HG03108 (cell line): ENCODE results near the gene GNG7.

Source experiments
- ATAC-seq: cut with Tn5 transposase; IDR thresholded peaks from one replicate; pipeline ENCODE4 v1.9.1; 2021; ENCODE audit warnings: moderate library complexity; ENCODE audit not compliant: unreplicated experiment

GNG7 gene

DNA sequence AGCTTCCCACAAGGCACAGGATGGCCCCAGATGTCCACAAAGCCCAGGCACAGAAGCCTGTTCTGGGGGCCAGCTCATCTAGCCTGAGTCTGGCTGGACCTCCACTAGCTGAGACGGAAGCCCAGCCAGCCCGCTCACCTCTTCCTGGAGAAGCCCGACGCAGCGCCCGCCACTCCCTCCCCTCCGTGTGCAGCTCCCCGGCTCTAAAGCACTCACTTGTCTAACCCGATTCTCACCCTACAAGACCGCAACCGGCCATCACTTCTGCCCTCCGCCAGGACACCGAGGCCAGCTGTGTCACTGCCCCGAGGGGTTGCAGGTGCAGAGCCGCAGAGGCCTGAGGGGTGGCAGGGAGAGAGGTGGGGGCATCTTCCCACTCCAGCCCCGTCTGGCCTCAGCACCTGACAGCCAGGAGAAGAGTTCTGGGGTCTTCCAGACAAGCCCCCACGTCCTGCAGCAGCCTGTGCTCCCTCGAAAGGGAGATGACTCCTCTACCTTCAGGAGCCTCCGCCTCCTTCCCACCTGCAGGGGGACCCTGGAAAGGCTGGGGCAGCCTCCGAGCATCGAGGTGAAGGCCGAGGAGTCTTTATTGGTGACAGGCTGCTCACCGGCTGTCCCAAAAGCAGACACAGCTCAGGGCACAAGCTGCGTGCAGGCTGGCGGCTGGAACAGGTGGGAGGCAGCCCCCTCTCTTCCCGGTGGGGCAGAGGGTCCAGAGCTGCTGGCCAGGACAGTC, 24.6 kb upstream of the GNG7 start:
- ATAC-seq: no peak

DNA sequence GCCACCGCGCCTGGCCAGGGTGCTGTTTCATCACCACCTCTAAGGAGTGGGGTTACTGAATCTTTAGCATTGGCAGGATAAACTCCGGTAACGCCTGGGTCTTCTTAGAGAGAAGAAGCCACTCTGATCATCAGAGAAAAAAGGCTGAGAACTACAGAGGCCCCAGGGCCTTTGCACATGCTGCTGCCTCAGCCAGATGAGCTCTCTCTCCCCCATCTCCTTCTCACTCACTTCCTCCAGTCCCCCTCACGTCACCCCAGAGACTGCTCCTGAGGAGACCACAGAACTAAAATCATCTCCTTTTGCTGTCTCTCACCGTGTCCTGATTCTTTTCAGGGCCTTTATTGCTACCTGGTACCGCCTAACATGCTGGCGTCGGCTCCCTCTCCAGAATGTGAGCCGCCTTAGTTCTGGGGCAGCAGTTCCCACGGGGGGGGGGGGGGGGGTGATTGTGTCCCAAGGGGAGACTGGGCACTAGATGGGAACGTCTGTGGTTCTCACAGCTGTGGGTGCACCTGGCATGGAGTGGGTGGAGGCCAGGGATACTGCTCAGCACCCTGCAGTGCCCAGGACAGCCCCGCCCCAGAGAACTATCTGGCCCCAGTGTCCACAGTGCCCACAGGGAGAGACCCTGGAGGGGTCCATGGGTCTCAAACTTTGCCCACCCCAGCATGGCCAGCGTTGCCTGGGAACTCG, 23.8 kb upstream of the GNG7 start:
- ATAC-seq: no peak

DNA sequence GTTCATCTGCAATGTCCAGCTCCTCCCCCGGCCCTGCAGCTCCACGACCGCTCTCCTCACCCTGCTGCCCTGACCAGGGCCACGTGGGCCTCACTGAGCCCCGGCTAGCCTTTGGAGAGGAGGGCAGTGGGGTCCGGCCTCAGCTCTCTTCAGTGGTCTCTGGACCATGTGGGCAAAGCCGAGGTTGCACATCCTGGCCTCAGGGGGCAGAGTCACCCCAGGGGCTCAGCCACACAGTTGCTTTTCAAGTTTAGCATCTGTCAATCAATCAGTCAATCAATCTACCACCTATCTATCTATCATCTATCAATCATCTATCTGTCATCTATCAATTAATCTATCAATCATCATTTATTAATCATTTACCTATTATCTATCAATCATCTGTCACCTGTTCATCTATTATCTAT, 21.7 kb upstream of the GNG7 start:
- ATAC-seq: no peak

DNA sequence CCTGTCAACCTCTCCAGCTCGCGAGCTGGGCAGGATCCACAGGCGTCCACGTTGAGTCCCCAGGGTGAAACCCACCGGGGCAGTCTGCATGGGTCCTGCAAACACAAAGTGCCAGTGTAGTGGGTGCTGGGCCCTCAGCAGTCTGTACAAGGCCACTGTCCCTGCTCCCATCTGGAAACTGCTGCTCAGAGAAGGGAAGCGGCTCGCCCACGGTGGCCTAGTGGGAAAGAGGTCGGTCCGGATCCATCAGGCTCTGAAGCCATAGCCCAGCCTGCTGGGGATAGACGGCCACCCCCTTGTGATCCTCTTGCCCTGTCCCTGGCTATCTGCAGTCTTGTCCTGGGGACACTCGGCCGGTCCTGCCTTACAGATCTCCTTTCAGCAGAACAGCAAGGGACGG, 21.3 kb upstream of the GNG7 start:
- ATAC-seq: no peak

DNA sequence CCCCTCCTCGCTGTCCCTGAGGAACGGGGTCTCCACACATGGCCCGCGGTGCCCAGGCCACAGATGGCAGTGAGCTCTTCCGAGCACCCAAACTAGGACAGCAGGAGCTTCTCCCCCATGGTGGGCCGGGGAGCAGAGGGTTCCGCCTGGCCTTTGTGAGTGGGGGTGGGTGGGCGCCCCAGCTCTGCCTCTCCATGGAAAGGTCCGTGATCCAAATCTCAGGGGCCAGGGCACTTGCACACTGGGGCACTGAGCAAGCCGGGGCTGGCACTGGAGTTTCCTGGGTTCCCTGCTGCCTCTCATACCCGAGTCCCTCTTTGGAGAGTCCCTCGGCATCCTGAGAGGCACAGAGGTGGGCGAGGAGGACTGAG, 20.8 kb upstream of the GNG7 start:
- ATAC-seq: no peak

DNA sequence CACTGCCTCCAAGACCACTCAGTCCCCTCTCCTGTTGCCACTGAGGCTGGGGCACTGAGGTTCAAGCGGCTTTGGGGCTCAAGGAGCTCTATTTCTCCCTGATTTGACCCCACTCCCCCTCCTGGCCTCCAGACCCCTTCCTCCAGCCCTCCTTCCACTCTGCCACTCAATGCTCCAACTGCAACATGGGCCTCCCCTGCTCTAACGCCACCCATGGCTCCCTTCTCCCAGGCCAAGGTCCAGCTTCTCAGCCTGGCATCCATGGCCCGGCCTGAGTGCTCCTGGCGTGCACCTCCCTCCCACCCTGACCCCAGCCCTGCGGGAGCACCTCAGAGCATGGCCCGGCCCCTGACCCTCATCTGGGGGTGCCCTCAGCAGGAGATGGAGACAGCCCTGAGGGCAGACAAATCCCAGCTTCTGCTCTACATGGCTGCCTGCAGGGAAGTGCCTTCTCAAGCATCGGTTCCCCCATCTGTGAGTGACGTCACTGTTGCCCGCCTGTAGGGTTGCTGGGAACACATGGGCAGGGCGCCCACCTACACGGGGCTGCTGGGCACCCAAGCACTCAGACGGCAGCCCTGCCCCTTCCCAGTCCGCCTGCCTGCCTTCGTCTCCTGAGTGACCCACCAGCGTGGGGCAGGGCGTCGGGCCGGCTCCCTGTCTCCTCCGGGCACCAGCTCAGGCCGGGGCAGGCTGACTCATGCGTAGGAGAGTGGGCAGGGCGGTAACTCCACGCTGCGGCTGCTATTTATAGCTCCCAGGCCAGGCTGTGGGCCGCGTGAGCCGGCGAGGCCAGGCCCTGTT, 20.2 kb upstream of the GNG7 start:
- no peak for ATAC-seq

DNA sequence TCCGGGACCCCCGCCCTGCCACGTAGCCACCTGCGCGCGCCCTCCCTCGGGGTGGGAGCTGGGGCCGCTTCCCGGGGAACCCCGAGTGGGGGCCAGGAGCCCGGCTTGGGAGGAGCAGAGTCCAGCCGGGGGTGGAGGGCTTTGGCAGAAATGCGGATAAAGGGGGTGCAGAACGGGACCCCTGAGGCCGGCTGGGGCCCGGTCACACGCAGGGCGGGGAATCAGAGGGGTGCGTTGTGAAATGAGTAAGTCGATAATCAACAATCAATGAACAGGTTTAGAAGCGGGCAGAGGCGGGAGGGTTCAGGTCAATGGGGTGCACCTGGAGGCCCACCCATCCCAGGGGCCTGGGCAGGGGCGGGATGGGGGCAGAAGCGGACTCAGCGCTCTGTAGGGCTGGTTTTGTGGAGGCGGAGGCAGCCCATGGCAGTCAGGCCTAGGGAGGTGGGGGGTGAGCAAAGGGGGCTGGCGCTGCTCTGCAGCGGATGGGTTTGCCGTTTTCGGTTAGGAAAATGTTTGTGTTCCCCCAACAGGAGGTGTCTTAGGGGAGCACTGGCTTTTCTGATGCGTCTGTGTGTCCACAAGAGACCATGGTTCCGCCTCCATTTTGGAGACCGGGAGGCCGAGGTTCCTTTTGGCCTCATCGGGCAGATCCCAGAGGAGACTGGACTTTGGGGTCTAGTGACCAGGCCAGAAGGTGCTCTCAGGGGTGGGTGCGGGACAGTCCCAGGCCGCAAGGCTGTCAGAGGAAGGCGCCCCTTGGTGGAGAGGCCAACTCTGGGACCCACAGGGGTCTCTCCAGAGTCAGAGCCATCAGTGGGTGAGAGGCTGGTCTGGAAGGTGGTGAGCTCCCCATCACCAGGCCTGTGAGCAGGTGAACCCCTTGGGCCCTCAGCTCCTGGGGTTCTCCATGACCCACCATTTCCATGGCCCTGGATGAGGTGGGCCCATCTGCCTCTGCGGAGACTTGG, 19.4 kb upstream of the GNG7 start:
- no peak for ATAC-seq

DNA sequence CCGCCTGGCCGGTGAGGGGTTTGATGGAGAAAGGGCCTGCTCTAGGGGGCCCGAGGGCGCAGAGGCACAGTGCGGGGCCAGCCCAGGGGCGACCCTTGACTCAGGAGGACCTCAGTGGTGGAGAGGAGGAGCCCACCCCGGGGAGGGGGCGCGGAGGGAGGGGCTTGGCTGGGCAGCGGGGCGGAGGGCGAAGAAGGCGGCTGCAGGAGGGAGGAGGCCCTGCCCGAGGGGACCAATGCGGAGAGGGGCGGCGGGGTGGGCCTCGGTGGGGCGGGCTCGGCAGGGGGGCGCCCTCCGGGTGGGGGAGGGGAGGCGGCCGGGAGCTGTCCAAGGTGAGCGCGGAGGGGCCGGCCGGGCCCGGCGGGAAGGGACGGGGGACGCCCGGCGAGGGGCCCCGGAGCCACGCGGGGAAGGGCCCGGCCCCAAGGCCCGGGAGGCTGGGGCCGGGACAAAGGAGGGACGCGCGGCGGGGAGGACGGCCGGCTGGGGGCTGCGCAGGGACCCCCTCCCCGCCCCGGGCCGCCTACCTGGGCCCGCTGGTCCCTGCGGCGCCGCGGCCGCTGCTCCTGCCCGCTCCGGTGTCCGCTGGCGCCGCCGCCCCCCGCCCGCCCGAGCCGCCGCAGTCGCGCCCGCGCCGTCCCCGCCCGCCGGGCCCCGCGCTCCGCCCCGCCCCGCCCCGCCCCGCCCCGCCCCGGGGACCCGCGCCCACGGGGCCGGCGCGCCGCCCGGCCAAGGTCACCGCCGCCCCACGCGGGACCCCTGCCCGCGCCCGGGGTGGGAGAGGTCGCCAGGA, 18.5 kb upstream of the GNG7 start, which contains the start of gene DIRAS1:
Gene DIRAS1 (minus strand): TSS at position 596 of the 793 bp plus-strand sequence. CDS start 3,566 bp downstream, outside the sequence.
- no peak for ATAC-seq

DNA sequence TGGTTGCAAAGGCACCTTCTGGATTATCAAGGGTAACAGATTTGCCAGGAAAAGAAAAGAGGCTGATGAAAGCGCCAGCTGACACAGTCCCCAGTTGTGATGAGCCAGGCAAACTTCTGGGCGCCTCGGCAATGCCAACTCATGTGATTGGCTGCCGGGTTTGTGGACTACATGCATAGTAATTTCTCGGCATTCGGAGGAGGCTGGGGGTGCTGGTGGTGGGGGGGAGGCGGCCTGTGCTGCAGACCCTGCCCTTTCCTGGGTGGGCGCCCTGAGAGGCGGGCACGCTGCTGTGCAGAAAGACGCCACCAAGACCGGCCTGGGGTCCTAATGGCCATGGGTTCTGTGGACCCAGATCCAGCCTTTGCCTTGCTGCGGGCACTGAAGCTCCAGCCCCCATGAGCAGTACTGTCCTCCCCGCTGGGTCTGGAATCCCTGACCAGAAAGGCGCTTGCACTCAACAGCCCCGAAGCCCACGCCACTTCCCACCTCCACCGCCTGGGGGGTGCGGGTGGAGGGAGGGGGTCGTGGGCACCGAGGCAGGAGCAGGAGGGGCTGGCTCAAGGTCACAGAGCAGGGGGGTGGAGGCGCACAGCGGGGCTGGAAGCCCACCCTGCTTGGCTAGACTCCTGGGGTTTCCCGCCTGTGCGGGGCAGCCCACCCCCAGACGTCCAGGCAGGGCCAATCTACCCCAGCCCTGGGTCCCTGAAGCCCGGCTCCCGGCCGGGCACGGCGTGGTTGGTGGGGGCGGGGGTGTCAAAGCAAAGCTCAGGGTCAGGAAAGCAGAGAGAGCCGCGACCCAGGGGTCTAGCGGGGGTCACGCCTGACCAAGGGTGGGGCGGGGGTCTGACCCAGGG, 17.7 kb upstream of the GNG7 start:
- no peak for ATAC-seq

DNA sequence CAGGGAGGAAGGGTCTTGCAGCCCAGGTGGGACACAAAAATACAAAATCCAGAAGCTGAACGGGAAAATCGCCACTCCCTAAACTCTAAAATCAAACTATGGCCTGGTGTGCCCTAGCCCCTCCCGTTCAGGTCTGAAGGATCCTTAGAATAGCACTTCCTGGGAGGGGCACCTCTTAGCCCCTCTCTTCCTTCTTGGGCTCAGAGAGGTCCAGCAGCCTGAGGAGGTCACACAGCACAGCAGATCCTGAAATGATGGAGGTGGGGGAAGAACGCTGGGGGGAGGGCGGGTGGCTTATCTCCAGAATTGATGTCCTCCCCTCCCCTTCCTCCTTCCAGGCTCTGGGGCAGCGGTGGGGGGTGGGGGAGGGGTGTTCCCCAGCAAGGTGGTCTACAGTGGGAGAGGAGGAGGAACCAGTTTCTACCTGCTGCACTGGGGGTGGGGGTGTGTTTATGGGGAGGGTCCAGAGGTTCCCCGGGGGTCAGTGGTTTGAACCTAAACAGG, 16.8 kb upstream of the GNG7 start:
- no peak for ATAC-seq

DNA sequence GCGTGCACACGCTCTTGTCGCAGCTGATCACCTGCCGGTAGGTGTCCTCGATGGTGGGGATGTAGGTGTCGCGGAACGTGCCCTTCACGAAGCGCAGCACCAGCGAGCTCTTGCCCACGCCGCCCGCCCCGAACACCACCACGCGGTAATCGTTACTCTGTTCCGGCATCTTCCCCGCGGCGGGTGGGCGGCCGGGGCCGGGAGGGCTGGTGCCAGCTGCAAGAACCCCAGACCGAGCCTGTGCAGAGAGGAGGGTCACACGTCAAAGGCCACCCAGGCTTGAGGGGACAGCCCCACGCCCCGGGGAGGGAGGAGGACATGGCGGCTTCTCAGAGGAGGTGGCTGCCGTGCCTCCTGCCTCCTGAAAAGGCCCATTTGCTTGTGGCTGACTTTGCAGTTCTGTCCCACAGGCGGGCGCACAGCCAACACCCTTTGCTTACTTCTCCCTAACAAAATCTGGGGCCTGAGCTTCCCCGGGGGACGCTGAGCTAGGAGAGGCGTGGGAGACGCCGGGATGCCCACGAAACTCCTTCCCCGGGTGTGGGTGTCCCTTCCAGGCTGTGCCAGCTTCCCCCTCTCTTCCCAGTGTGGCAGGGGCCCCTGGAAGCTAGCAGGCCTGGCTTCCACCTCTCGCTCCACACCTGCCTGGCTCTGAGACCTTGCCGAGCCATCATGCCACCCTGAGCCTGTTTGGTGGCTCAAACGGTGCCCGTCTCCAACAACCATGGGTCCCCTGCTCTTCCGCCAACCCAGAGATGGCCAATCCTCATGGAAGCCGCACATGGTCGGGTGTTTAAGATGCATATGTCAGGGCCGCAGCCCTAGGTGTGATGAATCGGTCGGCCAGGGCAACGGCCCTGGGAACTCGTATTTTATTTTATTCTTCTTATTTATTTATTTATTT, 15.4 kb upstream of the GNG7 start:
- ATAC-seq: no peak

DNA sequence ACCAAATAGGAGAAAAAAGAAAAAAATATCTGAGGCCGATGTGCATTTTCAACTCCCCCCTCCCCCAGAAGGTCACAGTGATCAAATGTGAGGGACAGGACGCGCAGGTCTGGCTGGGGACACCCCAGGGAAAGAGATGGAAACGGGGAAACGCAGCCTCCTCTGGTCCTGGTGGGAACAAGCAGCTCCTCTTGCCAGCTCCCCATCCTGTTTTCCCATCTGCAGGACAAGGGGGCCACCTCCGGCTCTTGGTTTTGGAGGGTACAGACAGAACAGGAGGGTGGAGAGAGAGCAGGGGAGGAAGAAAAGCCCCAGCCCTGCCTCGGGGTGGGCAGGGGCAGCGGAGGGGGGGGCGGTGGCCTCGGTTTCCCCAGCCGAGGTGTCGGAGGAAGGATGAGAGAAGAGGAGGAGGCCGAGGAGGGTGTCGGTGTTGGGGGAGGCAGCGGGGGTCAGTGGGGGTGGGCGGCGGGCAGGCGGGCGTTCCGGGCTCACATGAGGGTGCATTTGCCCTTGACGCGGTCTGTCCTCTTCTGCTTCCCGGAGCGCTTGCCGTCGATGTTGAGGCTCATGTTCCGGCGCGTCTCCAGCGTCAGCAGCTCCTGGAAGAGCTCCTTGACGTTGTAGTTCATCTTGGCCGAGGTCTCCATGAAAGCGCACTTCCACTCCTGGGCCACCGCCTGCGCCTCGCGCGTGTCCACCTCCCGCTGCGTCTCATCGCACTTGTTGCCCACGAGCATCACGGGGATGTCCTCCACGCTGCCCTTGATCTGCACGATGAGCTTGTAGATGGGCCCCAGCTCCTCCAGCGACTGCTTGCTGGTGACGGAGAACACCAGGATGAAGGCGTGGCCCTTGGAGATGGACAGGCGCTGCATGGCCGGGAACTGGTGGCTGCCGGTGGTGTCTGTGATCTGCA, 14.5 kb upstream of the GNG7 start:
- ATAC-seq: no peak

DNA sequence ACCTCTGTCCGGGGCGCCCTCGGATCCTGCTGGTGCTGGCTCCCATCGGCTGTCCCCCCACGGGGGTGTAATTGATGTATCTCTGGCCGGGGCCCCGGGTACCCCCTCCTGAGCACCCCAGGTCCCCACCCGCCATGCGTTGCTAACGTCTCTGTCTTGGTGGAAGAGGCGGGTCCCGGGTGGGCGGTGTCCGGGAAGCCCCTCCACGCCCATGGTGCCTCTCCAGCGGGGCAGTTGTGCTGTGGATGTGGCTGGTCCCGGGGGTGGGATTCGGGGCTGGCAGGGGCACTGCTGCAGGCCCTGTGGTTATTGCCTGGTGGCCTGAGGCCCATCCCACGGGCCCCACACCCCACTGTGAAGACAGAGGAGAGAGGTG, 13.8 kb upstream of the GNG7 start:
- ATAC-seq: no peak

DNA sequence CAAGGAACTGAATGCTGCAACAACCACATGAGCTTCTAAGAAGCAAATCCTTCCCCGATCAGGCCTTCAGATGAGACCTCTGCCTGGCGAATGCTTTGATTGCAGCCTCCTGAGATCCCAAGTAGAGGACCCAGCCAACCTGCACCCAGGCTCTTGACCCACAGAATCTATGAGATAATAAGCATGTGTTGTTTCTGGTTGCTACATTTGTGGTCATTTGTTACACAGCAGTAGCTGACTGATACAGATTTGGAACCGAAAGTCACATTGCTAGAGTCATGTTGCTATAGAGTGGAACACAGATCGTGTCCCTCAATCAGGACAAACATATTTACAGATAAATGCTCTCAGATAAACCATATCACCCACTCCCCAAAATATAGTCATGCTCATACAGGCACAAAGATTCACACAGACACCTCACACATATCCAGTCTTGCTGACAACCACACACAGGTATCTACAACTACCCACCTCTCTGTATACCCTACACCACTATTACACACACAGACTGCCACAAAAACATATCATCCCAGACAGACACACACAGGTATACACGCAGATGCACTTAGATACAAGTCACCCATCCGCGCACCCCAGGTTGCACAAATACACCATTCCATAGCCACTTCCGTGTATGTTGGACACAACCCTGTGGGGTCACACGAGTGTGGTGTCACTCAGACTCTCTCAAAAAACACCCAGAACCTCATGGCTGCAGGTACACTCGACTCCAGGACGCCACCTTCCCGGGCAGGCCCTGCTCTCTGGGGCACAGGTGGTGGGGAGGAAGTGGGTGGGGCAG, 13.2 kb upstream of the GNG7 start:
- ATAC-seq: no peak

DNA sequence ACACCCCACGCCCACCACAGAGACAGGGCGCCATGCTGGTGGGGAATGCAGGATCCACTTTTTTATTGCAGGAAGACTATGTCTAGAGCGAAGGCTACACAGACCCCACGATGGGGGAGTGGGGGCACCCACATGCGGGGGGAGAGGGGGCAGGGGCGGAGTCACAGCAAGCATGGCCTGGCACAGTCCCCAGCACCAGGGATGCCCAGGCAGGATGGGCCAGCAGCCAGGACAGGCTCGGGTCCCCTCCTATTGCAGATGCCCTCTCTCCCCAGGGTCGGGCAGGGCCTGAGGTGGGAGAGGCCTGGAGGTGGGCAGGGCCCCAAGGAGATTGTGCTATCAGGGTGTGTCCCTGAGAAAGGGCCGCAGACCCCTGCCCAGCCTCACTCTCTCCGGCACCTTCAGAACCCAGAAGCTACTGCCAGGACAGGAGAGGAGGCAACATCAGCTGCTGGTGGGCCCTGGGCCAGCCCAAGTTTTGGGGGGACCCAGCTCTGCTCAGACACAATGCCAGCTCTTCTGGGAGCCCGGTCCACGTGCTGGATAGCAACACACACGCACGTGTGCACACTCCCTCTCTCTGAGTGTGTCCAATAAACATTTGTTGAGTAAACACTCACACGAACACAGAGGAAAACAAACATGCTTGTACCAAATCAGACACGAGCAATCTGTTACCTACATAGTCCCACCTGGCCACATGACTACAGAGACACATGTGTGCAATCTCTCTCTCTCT, 12.2 kb upstream of the GNG7 start:
- no peak for ATAC-seq
